Stomach (tissue), 4 donors: ENCODE measurements around the gene GRB10.

Experiments
- CTCF ChIP-seq, 7 experiments: fragments of 450-650 bp in 4 of 7; fragments of 200-600 bp in 3 of 7; sonication (generic) in 3 of 7; IDR thresholded peaks; one replicate each; pipeline ENCODE4 v1.5.1; 2016 to 2019; ENCODE audit warnings: antibody characterized with exemption in 7 of 7, control low read depth in 2 of 7, mild to moderate bottlenecking in 1 of 7
- EP300 ChIP-seq: sonication (generic); formaldehyde crosslinking; IDR thresholded peaks from one replicate; pipeline ENCODE4 v1.6.1; 2017; ENCODE audit warnings: antibody characterized with exemption
- POLR2A ChIP-seq, 4 donors: fragments of 450-650 bp; IDR thresholded peaks; one replicate each; pipeline ENCODE4 v1.6.1; 2016; ENCODE audit warnings: antibody characterized with exemption in 4 of 4, control low read depth in 2 of 4, mild to moderate bottlenecking in 1 of 4, moderate library complexity in 1 of 4
- POLR2AphosphoS5 ChIP-seq, 3 donors: sonication (generic); formaldehyde crosslinking; IDR thresholded peaks; one replicate each; pipeline ENCODE4 v1.6.1; 2016; ENCODE audit warnings: antibody characterized with exemption in 3 of 3

GRCh38 chr7:50783303-50783702, 607 bp upstream of the GRB10 start:
- TF ChIP-seq EP300, result no peak
- no peak for TF ChIP-seq CTCF (IDR thresholded peaks at IDR 0.05)
- TF ChIP-seq POLR2A (IDR thresholded peaks at IDR 0.05), result no peak
- TF ChIP-seq POLR2AphosphoS5 (IDR thresholded peaks at IDR 0.05), result no peak
